H1 (cell line): ENCODE measurements around the gene GJA10.

Source experiments
- CTCF ChIP-seq, 3 experiments: IDR thresholded peaks; 1 replicate in 2 of 3; 2 replicates in 1 of 3; pipeline versions ENCODE4 v1.5.1 to v1.6.1; 2011; ENCODE audit warnings: low read length in 3 of 3, mild to moderate bottlenecking in 3 of 3, inconsistent platforms in 2 of 3, low read depth in 1 of 3, moderate library complexity in 1 of 3; ENCODE audit not compliant: insufficient read depth in 1 of 3; ENCODE audit errors: control extremely low read depth in 1 of 3
- HDAC2 ChIP-seq, 2 experiments: fragments of 300-600 bp in 1 of 2; sonication (generic) in 1 of 2; IDR thresholded peaks; 2 replicates each; pipeline ENCODE4 v1.6.1; 2011 to 2012; ENCODE audit warnings: low read depth in 2 of 2, low read length in 2 of 2, mild to moderate bottlenecking in 2 of 2, moderate library complexity in 2 of 2, borderline replicate concordance in 1 of 2, inconsistent platforms in 1 of 2

GRCh38 chr6:89941031-89941762 is 46.9 kb downstream of the GJA10 start:
- TF ChIP-seq HDAC2 (IDR thresholded peaks at IDR 0.05; ENCODE audit: borderline replicate concordance in 1 of 2, low read depth in 2 of 2, low read length in 2 of 2) (no peak), CTCF (IDR thresholded peaks at IDR 0.05; ENCODE audit: control extremely low read depth in 1 of 3, insufficient read depth in 1 of 3, low read depth in 1 of 3, low read length in 3 of 3) (no peak)
